HG02973 (cell line): ENCODE data around the gene SKI.

Experiments
- ATAC-seq: cut with Tn5 transposase; IDR thresholded peaks from one replicate; pipeline ENCODE4 v1.9.1; 2021; ENCODE audit warnings: moderate library complexity; ENCODE audit not compliant: unreplicated experiment

SKI gene

GRCh38 chr1:2194319-2194897, 33.7 kb upstream of the SKI start, which contains the start of gene FAAP20:
Gene FAAP20 (minus strand): TSS chr1:2194772. CDS start chr1:2194749, 23 bp downstream.
- ATAC-seq, result peak; percentile 31

- ATAC-seq, result peak; percentile 49
These were observed 33.0 kb upstream of the SKI start for GRCh38 chr1:2194898-2195673.

GRCh38 chr1:2195785-2196184, 32.3 kb upstream of the SKI start:
- ATAC-seq, result no peak

- ATAC-seq, result no peak
These were observed 31.0 kb upstream of the SKI start for GRCh38 chr1:2196901-2197638.

- ATAC-seq, result no peak
These were observed 30.4 kb upstream of the SKI start for GRCh38 chr1:2197707-2198165.

GRCh38 chr1:2198571-2198970, 29.5 kb upstream of the SKI start:
- ATAC-seq, result no peak

GRCh38 chr1:2199042-2199810, 28.9 kb upstream of the SKI start:
- ATAC-seq, result peak; percentile 30

- ATAC-seq, result no peak
These were observed 27.7 kb upstream of the SKI start for GRCh38 chr1:2200308-2200943.

GRCh38 chr1:2201062-2201461, 27.1 kb upstream of the SKI start:
- no peak for ATAC-seq

- ATAC-seq, result no peak
These were observed 26.0 kb upstream of the SKI start for GRCh38 chr1:2202008-2202575.

GRCh38 chr1:2202843-2203601, 25.1 kb upstream of the SKI start:
- no peak for ATAC-seq

GRCh38 chr1:2203671-2204414, 24.3 kb upstream of the SKI start:
- ATAC-seq, result no peak

GRCh38 chr1:2204415-2205190, 23.5 kb upstream of the SKI start:
- ATAC-seq, result no peak

- peak; percentile 57 for ATAC-seq
These were observed 22.7 kb upstream of the SKI start for GRCh38 chr1:2205191-2205952.

- ATAC-seq, result no peak
These were observed 21.2 kb upstream of the SKI start for GRCh38 chr1:2206813-2207487.

GRCh38 chr1:2208309-2209239, 19.5 kb upstream of the SKI start:
- ATAC-seq, result no peak
